Thymus (tissue), 11 donors: ENCODE data around the gene CSNK1D. TPM values are rescaled to one million over a fixed set of nuclear protein-coding genes. Genes with fewer than 3 reads are reported as not detected.
A peak's percentile ranks its signal among the peaks of the same experiment; 100 is the strongest.

Experiments
- DNase-seq, 9 donors: peaks; one replicate each; pipeline ENCODE4 v3.0.0-alpha.2; 2013; ENCODE audit warnings: low spot score in 9 of 9, low read depth in 6 of 9, missing footprints in 1 of 9
- H3K27ac ChIP-seq, 2 donors: one replicate each; pipeline ENCODE4 v1.5.1; 2013; ENCODE audit warnings: control low read depth in 1 of 2, low read depth in 1 of 2, low read length in 1 of 2, mild to moderate bottlenecking in 1 of 2, moderate library complexity in 1 of 2
- H3K27me3 ChIP-seq, 2 donors: one replicate each; pipeline ENCODE4 v1.5.1; 2013; ENCODE audit warnings: low read length in 1 of 2; ENCODE audit not compliant: control insufficient read depth in 2 of 2, insufficient read depth in 1 of 2
- H3K36me3 ChIP-seq, 2 donors: one replicate each; pipeline ENCODE4 v1.5.1; 2013; ENCODE audit warnings: low read length in 1 of 2, mild to moderate bottlenecking in 1 of 2, moderate library complexity in 1 of 2; ENCODE audit not compliant: control insufficient read depth in 2 of 2, insufficient read depth in 2 of 2
- H3K4me1 ChIP-seq, 2 donors: one replicate each; pipeline ENCODE4 v1.5.1; 2013; ENCODE audit warnings: low read length in 2 of 2; ENCODE audit not compliant: control insufficient read depth in 2 of 2, insufficient read depth in 2 of 2
- H3K4me3 ChIP-seq, 2 donors: one replicate each; pipeline ENCODE4 v1.5.1; 2013; ENCODE audit warnings: low read length in 2 of 2, control low read depth in 1 of 2, mild to moderate bottlenecking in 1 of 2
- H3K9me3 ChIP-seq, 2 donors: one replicate each; pipeline ENCODE4 v1.5.1; 2013; ENCODE audit warnings: low read length in 1 of 2, mild to moderate bottlenecking in 1 of 2; ENCODE audit not compliant: control insufficient read depth in 2 of 2, insufficient read depth in 1 of 2
- WGBS: extraction: QIAGEN DNeasy Blood & Tissue Kit; methylation state at CpG from one replicate; pipeline ENCODE4 v1.1.7; 2013; 5-methylcytosine and 5-hydroxymethylcytosine counted together
- polyA plus RNA-seq: library from polyadenylated mRNA; stranded (reverse); fragments of 200-250 nt; gene quantifications from one replicate; pipeline ENCODE4 v1.2.3, GENCODE V29; 2013
- total RNA-seq: library from RNA; stranded (reverse); fragments of 120-200 nt; gene quantifications from one replicate; pipeline ENCODE4 v1.2.4, GENCODE V29; 2013
- donor health status: healthy.

Gene CSNK1D
- total and polyA plus RNA-seq, 2 donors = 16.2 to 113 TPM

DNA sequence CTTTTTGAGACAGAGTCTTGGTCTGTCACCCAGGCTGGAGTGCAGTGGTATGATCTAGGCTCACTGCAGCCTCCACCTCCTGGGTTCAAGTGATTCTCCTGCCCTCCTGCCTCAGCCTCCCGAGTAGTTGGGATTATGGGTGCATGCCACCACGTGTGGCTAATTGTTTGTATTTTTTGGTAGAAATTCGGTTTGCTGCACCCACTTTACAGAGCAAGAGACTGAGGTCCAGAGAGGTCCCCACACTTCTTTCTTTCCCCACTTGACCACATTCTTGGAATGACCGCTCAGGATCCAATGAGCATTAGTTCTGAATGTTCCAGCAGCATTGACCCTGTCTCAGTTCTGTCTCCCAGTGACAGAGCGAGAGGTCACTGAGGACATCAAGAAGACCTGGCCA is 50.0 kb downstream of the CSNK1D start:
- Histone ChIP-seq H3K9me3 (peaks cover 0 to 16% of the 10 kb centered on the region in 2 donors), H3K36me3 (no peaks in the 10 kb centered on the region), H3K4me3 (no peak overlapping the region), H3K4me1 (peaks cover 8 to 9% of the 10 kb centered on the region in 2 donors), H3K27ac (no peak overlapping the region), H3K27me3 (peaks cover 0 to 32% of the 10 kb centered on the region in 2 donors)
- DNase-seq = no peak
- WGBS = 91% methylated on average over 5 of the region's 5 CpGs

DNA sequence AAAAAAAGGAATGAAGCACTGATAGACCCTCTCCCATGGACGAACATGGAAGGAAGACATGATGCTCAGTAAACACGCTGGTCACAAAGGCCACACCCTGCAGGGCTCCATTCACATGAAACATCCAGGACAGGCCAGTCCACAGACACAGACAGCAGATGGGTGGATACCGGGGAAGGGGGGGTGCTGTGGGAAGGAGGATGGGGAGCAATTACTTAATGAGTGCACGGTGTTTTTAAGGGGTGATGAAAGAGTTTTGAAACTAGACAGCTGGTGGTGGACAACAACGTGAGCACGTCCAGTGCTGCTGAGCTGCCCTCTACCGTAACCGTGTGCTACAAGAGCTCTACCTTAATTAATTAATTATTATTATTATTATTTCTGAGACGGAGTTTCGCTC is 50.7 kb downstream of the CSNK1D start:
- H3K27ac ChIP-seq = no peak overlapping the region
- peaks cover 3 to 4% of the 10 kb centered on the region in 2 donors for H3K4me1 ChIP-seq
- DNase-seq = no peak
- H3K36me3 ChIP-seq = no peaks in the 10 kb centered on the region
- H3K4me3 ChIP-seq = no peak overlapping the region
- H3K27me3 ChIP-seq = peaks cover 0 to 25% of the 10 kb centered on the region in 2 donors
- WGBS = 86% methylated on average over 10 of the region's 10 CpGs
- peaks cover 0 to 16% of the 10 kb centered on the region in 2 donors for H3K9me3 ChIP-seq

GRCh38 chr17:82221341-82221902 is 52.1 kb downstream of the CSNK1D start:
- DNase-seq = no peak
- Histone ChIP-seq H3K4me1 (peaks cover 0 to 9% of the 10 kb centered on the region in 2 donors), H3K27ac (no peak overlapping the region), H3K36me3 (no peaks in the 10 kb centered on the region), H3K27me3 (peaks cover 0 to 11% of the 10 kb centered on the region in 2 donors), H3K4me3 (no peak overlapping the region), H3K9me3 (peaks cover 0 to 16% of the 10 kb centered on the region in 2 donors)
- 95% methylated on average over 10 of the region's 10 CpGs for WGBS

DNA sequence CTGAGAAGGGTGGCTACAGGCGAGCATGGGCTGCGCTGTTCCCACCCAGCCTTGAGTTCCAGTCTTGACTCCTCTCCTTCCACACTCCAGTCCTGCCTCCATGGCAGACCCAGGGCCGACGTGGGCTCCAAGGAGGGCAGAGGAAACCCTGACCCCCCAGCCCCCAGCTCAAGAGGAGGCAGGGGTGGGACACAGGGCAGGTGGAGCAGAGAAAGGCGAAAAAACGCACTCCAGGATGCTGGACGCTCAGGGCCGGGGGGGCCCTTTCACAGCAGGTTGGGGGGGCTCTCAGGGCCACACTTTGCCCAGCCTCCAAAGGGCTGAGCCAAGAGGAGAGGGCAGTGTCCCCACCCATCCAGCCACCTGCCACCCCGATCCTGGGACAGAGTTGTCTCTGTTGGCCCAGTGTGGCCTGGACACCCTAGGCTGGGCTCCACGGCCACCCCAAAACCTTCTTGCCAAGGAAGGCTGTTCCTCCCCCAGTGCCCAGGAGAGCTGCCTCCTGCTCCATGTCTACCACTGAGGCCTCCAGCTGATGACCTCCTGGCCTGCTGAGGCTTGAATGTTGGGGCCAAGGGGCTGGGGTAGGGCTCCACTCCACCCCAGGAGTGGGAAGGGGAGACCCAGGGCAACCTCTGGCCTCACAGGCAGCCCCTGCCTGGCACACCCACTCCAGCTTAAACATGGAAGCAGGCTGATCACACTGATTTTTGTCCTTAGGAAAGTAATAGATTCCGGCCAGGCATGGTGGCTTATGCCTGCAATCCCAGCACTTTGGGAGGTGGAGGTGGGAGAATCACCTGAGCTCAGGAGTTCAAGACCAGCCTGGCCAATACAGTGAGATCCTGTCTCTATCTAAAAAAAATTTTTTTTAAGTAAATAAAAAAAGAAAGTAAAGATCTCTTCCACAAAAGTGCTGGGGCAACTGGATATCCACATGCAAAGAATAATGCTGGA is 53.5 kb downstream of the CSNK1D start:
- H3K4me3 ChIP-seq = no peak overlapping the region
- H3K36me3 ChIP-seq = no peaks in the 10 kb centered on the region
- peaks cover 0 to 13% of the 10 kb centered on the region in 2 donors for H3K4me1 ChIP-seq
- H3K9me3 ChIP-seq = peaks cover 0 to 9% of the 10 kb centered on the region in 2 donors
- H3K27me3 ChIP-seq = peaks cover 0 to 4% of the 10 kb centered on the region in 2 donors
- WGBS = 94% methylated on average over 11 of the region's 11 CpGs
- no peak for DNase-seq
- no peak overlapping the region for H3K27ac ChIP-seq

DNA sequence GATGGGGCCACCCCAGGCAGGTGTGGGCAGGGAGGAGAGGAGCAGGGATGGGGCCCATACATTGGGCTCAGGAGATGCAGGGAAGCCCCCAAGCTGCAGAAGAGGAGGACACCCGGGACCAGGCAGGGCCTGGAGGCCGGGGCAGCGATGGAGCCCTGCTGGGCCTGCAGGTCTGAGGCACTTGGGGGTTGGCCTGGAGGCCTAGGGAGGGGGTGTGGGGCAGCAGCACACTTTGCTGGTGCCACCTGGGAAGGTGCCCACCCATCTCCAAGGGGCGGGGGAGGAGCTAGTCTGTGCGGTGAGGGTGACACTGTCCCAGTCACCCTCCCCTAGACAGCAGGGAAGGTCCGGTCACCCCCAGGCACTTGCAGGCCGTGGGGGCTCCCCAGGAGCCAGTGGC is 54.4 kb downstream of the CSNK1D start:
- Histone ChIP-seq H3K4me3 (no peak overlapping the region), H3K27ac (no peak overlapping the region), H3K27me3 (peaks cover 0 to 8% of the 10 kb centered on the region in 2 donors), H3K36me3 (no peaks in the 10 kb centered on the region), H3K9me3 (peaks cover 0 to 4% of the 10 kb centered on the region in 2 donors), H3K4me1 (peaks cover 0 to 13% of the 10 kb centered on the region in 2 donors)
- WGBS = 98% methylated on average over 7 of the region's 7 CpGs
- DNase-seq = no peak

- Histone ChIP-seq H3K9me3 (peaks cover 0 to 4% of the 10 kb centered on the region in 2 donors), H3K36me3 (no peaks in the 10 kb centered on the region), H3K4me1 (peaks cover 0 to 14% of the 10 kb centered on the region in 2 donors), H3K4me3 (no peak overlapping the region), H3K27ac (peak overlapping the region in 1 of 2 donors; percentile 5), H3K27me3 (peaks cover 0 to 10% of the 10 kb centered on the region in 2 donors)
- WGBS = 93% methylated on average over 32 of the region's 32 CpGs
- no peak for DNase-seq
Measured at GRCh38 chr17:82218349-82219075, 55.0 kb downstream of the CSNK1D start.

GRCh38 chr17:82217530-82218204 is 55.8 kb downstream of the CSNK1D start:
- H3K9me3 ChIP-seq = peaks cover 0 to 4% of the 10 kb centered on the region in 2 donors
- peaks cover 3 to 18% of the 10 kb centered on the region in 2 donors for H3K4me1 ChIP-seq
- H3K36me3 ChIP-seq = no peaks in the 10 kb centered on the region
- no peak for DNase-seq
- H3K27me3 ChIP-seq = peaks cover 0 to 16% of the 10 kb centered on the region in 2 donors
- WGBS = 78% methylated on average over 21 of the region's 21 CpGs
- H3K4me3 ChIP-seq = no peak overlapping the region
- H3K27ac ChIP-seq = peak overlapping the region; percentile 55 to 73

DNA sequence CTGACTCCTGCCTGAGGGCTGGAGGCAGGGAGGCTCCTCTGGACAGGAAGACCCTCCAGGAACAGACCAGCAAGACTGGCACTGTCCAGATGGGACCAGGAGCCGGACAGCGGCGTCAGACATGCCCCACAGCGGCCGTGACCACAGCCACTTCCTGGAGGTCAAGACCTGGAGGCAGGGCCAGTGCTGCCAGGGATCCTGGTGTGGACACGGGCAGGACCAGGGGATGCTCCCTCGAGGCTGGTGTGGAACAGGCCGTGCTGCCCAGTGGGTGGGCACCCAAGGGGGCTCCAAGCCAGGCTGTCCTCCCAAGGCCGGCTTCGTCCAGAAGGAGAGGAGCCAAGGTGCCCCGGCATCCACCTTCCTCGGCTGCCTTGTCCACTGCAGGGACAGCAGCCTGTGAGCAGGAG is 56.4 kb downstream of the CSNK1D start:
- peaks cover 0 to 4% of the 10 kb centered on the region in 2 donors for H3K9me3 ChIP-seq
- H3K4me1 ChIP-seq = peaks cover 3 to 19% of the 10 kb centered on the region in 2 donors
- H3K36me3 ChIP-seq = no peaks in the 10 kb centered on the region
- WGBS = 87% methylated on average over 12 of the region's 12 CpGs
- peak overlapping the region; percentile 55 to 73 for H3K27ac ChIP-seq
- no peak for DNase-seq
- H3K27me3 ChIP-seq = peaks cover 0 to 16% of the 10 kb centered on the region in 2 donors
- H3K4me3 ChIP-seq = no peak overlapping the region
